ENCODE data around the gene DGCR2.

DNA sequence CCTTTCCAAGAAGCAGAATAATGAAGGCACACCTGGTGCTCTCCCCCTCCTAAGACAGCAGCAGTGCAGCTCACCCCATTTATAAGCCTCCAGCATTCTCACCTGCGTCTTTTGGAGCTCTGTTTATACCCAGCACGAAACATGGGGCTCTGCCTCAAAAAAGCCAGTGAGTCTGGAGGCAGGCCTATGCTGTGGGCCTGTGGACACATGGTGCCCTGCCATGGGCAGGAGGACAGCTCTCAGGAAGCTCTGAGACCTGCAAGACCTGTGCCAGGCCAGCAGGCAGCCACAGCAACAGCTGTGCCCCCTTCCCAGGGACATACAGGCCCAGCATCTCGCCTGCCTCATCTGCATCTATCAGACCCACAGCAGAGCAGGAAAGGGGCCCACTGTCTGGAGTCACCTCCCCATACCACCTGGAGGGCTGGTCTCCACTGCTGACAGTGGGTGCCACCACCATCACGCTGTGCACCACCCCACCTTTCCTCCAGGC is 64.2 kb downstream of the DGCR2 start:
- TF ChIP-seq, protein P1, sequence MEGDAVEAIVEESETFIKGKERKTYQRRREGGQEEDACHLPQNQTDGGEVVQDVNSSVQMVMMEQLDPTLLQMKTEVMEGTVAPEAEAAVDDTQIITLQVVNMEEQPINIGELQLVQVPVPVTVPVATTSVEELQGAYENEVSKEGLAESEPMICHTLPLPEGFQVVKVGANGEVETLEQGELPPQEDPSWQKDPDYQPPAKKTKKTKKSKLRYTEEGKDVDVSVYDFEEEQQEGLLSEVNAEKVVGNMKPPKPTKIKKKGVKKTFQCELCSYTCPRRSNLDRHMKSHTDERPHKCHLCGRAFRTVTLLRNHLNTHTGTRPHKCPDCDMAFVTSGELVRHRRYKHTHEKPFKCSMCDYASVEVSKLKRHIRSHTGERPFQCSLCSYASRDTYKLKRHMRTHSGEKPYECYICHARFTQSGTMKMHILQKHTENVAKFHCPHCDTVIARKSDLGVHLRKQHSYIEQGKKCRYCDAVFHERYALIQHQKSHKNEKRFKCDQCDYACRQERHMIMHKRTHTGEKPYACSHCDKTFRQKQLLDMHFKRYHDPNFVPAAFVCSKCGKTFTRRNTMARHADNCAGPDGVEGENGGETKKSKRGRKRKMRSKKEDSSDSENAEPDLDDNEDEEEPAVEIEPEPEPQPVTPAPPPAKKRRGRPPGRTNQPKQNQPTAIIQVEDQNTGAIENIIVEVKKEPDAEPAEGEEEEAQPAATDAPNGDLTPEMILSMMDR (IDR thresholded peaks at IDR 0.05; ENCODE audit: poor library complexity, severe bottlenecking) = no peak
- TF ChIP-seq RAD21 (conservative IDR thresholded peaks at IDR 0.05) = no peak
- TF ChIP-seq EZH2 (IDR thresholded peaks at IDR 0.05; ENCODE audit: borderline replicate concordance, insufficient read depth, low read length, poor library complexity, severe bottlenecking) = no peak
- TF ChIP-seq, protein P2, sequence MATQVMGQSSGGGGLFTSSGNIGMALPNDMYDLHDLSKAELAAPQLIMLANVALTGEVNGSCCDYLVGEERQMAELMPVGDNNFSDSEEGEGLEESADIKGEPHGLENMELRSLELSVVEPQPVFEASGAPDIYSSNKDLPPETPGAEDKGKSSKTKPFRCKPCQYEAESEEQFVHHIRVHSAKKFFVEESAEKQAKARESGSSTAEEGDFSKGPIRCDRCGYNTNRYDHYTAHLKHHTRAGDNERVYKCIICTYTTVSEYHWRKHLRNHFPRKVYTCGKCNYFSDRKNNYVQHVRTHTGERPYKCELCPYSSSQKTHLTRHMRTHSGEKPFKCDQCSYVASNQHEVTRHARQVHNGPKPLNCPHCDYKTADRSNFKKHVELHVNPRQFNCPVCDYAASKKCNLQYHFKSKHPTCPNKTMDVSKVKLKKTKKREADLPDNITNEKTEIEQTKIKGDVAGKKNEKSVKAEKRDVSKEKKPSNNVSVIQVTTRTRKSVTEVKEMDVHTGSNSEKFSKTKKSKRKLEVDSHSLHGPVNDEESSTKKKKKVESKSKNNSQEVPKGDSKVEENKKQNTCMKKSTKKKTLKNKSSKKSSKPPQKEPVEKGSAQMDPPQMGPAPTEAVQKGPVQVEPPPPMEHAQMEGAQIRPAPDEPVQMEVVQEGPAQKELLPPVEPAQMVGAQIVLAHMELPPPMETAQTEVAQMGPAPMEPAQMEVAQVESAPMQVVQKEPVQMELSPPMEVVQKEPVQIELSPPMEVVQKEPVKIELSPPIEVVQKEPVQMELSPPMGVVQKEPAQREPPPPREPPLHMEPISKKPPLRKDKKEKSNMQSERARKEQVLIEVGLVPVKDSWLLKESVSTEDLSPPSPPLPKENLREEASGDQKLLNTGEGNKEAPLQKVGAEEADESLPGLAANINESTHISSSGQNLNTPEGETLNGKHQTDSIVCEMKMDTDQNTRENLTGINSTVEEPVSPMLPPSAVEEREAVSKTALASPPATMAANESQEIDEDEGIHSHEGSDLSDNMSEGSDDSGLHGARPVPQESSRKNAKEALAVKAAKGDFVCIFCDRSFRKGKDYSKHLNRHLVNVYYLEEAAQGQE (IDR thresholded peaks at IDR 0.05; ENCODE audit: borderline replicate concordance) = no peak
- no peak for TF ChIP-seq EP300 (conservative IDR thresholded peaks at IDR 0.05; ENCODE audit: poor library complexity, severe bottlenecking)
- TF ChIP-seq POLR2AphosphoS5 (IDR thresholded peaks at IDR 0.05) = no peak
- no peak for TF ChIP-seq TAF1 (IDR thresholded peaks at IDR 0.05; ENCODE audit: low read depth)
